Colonic mucosa (tissue), 4 donors: ENCODE data around the gene PHIP. TPM values are rescaled to one million over a fixed set of nuclear protein-coding genes. Genes with fewer than 3 reads are reported as not detected.

ENCODE experiments used
- DNase-seq: peaks from one replicate; pipeline ENCODE4 v3.0.0-alpha.2; 2020
- H3K27ac ChIP-seq: fragments of 200-600 bp; one replicate; pipeline ENCODE4 v1.8.0; 2021
- H3K27me3 ChIP-seq: fragments of 200-600 bp; one replicate; pipeline ENCODE4 v1.8.0; 2021
- H3K36me3 ChIP-seq: fragments of 200-600 bp; one replicate; pipeline ENCODE4 v1.8.0; 2021
- H3K4me1 ChIP-seq: fragments of 200-600 bp; one replicate; pipeline ENCODE4 v1.8.0; 2021; ENCODE audit warnings: mild to moderate bottlenecking
- H3K4me3 ChIP-seq: fragments of 200-600 bp; one replicate; pipeline ENCODE4 v1.8.0; 2021
- H3K9ac ChIP-seq, 2 donors: one replicate each; pipeline ENCODE4 v1.7.0; 2013; ENCODE audit warnings: control low read depth in 2 of 2, low read depth in 2 of 2, low read length in 2 of 2
- H3K9me3 ChIP-seq: fragments of 200-600 bp; one replicate; pipeline ENCODE4 v1.8.0; 2021
- intact Hi-C: fragments of 100-400 bp; cut with DNase I; formaldehyde crosslinking; loops from one replicate; pipeline ENCODE4 v1.14.1; 2022
- total RNA-seq, 2 donors: library from RNA; stranded (reverse); fragmentation: NEBNext Ultra II Directional in 1 of 2; extraction: Animal tissue kit (Norgen Biotek cat#: 25700) in 1 of 2; gene quantifications; one replicate each; pipeline ENCODE4 v1.2.1, GENCODE V29; 2021
- TF ChIP-seq, protein P1 (sequence below): fragments of 200-600 bp; IDR thresholded peaks from one replicate; pipeline ENCODE4 v1.8.0; 2022; ENCODE audit warnings: antibody characterized with exemption, mild to moderate bottlenecking
- donor health status: healthy.
- donor health status: DM: no; HTN: no; CAD: no.
- donor health status: DM: no; HTN: no; CAD: no.

PHIP gene
- total RNA-seq, 2 donors from 2014 or later = 19.3 to 20.5 TPM

DNA sequence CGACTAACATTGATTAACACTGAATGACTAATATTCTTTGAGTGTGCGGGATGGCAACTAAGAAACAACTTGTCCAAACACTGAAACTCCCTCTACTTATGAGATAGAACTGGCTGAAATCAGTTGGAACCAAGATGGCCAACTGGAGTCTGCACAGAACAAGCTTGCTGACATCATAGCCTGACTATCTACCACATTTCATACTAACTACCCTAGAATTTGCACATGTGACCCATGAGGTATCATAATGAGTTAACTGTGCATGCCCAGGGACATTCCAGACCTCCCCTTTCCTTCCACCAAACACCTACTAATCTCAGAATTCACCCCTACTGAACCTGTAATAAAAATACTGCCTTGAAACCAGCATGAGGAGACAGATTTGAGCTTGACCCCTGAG lies 43.2 kb downstream of the PHIP start:
- no peaks in the 10 kb centered on the region for H3K27me3 ChIP-seq
- intact Hi-C loops = no loop called here
- no peak overlapping the region for H3K27ac ChIP-seq
- H3K4me1 ChIP-seq = no peaks in the 10 kb centered on the region
- no peaks in the 10 kb centered on the region for H3K9me3 ChIP-seq
- TF ChIP-seq, protein P1, sequence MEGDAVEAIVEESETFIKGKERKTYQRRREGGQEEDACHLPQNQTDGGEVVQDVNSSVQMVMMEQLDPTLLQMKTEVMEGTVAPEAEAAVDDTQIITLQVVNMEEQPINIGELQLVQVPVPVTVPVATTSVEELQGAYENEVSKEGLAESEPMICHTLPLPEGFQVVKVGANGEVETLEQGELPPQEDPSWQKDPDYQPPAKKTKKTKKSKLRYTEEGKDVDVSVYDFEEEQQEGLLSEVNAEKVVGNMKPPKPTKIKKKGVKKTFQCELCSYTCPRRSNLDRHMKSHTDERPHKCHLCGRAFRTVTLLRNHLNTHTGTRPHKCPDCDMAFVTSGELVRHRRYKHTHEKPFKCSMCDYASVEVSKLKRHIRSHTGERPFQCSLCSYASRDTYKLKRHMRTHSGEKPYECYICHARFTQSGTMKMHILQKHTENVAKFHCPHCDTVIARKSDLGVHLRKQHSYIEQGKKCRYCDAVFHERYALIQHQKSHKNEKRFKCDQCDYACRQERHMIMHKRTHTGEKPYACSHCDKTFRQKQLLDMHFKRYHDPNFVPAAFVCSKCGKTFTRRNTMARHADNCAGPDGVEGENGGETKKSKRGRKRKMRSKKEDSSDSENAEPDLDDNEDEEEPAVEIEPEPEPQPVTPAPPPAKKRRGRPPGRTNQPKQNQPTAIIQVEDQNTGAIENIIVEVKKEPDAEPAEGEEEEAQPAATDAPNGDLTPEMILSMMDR = no peak
- no peaks in the 10 kb centered on the region for H3K36me3 ChIP-seq
- no peak overlapping the region for H3K4me3 ChIP-seq
- no peak overlapping the region for H3K9ac ChIP-seq
- no peak for DNase-seq

DNA sequence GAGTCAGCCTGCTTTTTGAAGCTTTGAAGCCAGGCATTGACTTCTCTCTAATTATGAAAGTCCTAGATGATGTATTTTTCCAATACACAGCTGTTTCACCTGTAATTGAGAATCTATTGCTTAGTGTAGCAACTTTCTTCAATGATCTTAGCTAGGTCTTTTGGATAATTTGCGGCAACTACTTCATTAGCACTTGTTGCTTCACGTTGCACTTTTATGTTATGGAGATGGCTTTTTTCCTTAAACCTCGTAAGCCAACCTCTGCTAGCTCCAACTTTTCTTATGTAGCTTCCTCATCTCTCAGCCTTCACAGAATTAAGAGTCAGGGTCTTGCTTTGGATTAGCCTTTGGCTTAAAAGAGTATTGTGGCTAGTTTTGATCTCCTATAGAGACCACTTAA lies 44.8 kb downstream of the PHIP start:
- Histone ChIP-seq H3K27me3 (no peaks in the 10 kb centered on the region), H3K9me3 (no peaks in the 10 kb centered on the region), H3K9ac (no peak overlapping the region), H3K4me3 (no peak overlapping the region), H3K36me3 (no peaks in the 10 kb centered on the region), H3K27ac (no peak overlapping the region), H3K4me1 (no peaks in the 10 kb centered on the region)
- DNase-seq = no peak
- intact Hi-C loops = no loop called here
- TF ChIP-seq, protein P1 = no peak

DNA sequence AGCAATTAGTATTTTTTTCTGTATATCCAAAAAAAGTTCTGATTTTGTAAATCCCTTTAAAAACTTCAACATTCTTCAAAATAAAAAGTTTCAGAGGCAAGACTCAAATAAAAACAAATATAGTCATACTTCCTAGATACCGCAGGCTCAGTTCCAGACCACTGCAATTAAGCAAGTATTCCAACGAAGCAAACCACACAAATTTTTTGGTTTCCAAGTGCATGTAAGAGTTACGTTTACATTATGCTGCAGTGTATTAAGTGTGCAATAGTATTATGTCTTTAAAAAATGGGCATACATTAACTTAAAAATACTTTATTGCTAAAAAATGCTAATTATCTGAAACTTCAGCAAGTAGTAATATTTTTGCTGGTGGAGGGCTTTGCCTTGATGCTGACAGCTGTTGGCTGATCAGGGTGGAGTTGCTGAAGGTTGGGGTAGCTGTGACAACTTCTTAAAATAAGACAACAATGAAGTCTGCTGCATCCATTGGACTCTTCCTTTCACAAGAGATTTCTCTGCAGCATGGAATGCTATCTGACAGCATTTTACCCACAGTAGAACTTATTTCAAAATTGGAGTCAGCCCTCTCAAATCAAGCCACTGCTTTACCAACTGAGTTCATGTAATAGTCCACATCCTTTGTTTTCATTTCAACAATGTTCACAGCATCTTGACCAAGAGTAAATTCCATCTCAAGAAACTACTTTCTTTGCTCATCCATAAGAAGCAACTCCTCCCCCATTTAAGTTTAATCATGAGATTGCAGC lies 46.0 kb downstream of the PHIP start:
- no peak for DNase-seq
- Histone ChIP-seq H3K36me3 (no peaks in the 10 kb centered on the region), H3K4me1 (no peaks in the 10 kb centered on the region), H3K9ac (no peak overlapping the region), H3K27ac (no peak overlapping the region), H3K4me3 (no peak overlapping the region), H3K27me3 (no peaks in the 10 kb centered on the region), H3K9me3 (no peaks in the 10 kb centered on the region)
- intact Hi-C loops = no loop called here
- TF ChIP-seq, protein P1 = no peak

DNA sequence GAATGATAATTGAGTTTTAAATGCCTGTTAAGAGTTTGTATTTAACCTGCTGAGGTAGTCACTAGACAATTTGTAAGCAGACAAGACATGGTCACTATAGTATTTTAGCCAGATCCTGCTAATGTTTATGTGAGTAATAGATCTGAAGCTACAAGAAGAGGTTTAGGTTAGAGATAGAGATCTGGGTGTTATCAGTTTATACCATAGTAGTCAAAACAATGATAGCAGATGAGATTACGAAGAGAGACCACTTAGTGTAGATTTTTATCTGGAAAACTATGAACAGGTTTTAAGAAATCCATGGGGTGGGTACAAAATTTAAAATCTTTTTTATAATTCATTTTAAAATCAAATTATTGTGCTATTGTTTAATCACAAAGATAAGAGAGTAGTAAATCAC lies 47.5 kb downstream of the PHIP start:
- TF ChIP-seq, protein P1 = no peak
- Histone ChIP-seq H3K4me1 (no peaks in the 10 kb centered on the region), H3K27ac (no peak overlapping the region), H3K9me3 (no peaks in the 10 kb centered on the region), H3K4me3 (no peak overlapping the region), H3K36me3 (no peaks in the 10 kb centered on the region), H3K27me3 (no peaks in the 10 kb centered on the region), H3K9ac (no peak overlapping the region)
- DNase-seq = no peak
- intact Hi-C loops = no loop called here

DNA sequence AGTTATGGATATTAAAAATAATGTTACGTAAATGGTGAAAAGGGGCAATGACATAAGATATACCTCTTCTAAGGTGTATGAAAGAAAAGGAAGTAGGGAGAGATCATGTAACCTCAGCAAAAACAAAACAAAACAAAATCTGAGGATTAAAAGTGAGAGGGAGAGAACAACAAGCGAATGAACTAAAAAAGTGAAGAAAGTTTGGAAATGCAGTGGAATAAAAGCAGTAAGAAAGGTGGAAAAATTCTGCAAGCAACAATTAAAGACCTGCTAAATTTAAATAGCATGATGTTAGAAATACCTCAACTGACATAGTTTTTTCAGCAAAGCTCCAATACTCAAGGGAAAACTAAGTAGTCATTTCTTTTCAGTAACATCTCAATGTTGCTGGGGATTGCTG lies 48.0 kb downstream of the PHIP start:
- DNase-seq = no peak
- Histone ChIP-seq H3K27me3 (no peaks in the 10 kb centered on the region), H3K4me1 (no peaks in the 10 kb centered on the region), H3K36me3 (no peaks in the 10 kb centered on the region), H3K27ac (no peak overlapping the region), H3K9me3 (no peaks in the 10 kb centered on the region), H3K4me3 (no peak overlapping the region), H3K9ac (no peak overlapping the region)
- intact Hi-C loops = no loop called here
- TF ChIP-seq, protein P1 = no peak
